ENCODE data around the gene FDCSP.

Gene FDCSP

GRCh38 chr4:70225824-70226223 lies at the start of gene FDCSP:
TSS of gene FDCSP (plus strand) at chr4:70226124. CDS start at chr4:70231195, 5,071 bp downstream.
- DNase-seq (ENCODE audit: insufficient read length, low spot score) (no peak), FAIRE-seq (no peak)
- no peak for TF ChIP-seq POLR2A (IDR thresholded peaks at IDR 0.05; ENCODE audit: low read depth, low read length)

DNA sequence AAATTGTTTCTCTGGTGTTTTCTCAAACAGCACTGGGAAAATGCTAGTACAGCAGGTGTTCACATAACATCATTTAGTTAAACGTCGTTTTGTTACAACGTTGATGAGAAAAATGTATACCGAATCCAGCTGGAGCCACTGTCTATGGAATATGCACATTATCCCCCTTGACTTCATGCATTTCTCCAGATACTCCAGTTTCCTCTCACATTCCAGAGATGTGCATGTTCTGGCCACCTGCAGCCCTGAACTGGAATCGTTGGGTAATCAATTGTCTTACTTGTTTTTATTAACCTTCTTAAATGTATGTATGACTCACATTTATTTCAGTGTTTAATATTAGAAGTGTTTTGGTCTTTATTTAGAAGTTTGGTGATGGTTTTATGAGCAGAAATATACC lies 48.8 kb upstream of the FDCSP start:
- FAIRE-seq = no peak
- no peak for TF ChIP-seq POLR2A (IDR thresholded peaks at IDR 0.05; ENCODE audit: low read depth, low read length)
- DNase-seq (ENCODE audit: insufficient read length, low spot score) = no peak

DNA sequence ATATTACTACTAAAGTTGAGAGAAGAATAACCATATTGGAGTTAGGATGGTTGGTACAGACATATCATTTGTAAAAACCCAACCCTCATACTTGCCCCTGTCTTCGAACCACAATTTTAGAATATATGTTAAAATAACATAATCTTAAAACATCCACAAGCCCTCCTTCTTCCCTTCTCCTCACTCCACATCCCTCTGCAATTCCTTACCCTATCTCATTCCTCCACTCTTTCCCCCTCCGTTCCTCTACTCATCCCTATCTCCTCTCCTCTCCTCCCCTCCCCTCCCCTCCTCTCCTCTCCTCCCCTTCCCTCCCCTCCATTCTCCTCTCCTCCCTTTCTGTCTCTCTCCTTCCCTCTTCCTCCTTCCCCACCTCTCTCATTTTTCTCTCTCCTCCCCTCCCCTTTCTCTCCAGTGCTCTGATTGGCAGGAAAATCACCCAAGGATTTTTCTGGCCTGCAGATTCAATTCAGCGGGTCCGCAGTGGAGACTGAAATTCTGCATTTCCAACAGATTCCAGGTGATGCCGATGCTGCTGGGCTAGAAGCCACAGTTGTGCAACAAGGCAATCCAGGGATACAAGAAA lies 47.8 kb upstream of the FDCSP start:
- DNase-seq (ENCODE audit: insufficient read length, low spot score) (no peak), FAIRE-seq (no peak)
- TF ChIP-seq POLR2A (IDR thresholded peaks at IDR 0.05; ENCODE audit: low read depth, low read length) = no peak

DNA sequence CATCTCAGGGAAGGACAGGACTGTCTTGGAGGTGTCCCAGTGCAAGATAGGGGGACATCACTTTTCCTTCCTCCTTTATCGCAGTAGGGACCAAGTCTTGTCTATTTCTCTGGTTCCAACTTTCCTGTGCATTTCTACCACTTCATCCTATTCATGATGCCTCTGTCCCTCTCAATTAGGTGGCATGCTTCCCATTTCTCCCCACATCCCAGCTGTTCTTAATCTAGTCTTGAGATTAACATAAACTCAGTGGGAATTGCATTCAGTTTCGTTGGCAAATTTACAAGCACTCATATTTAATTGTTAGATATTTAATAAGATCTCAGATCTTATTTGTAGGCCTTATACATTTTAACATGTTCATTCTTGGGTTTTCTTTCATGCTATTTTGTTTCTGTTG lies 46.1 kb upstream of the FDCSP start:
- FAIRE-seq (no peak), DNase-seq (ENCODE audit: insufficient read length, low spot score) (no peak)
- no peak for TF ChIP-seq POLR2A (IDR thresholded peaks at IDR 0.05; ENCODE audit: low read depth, low read length)

DNA sequence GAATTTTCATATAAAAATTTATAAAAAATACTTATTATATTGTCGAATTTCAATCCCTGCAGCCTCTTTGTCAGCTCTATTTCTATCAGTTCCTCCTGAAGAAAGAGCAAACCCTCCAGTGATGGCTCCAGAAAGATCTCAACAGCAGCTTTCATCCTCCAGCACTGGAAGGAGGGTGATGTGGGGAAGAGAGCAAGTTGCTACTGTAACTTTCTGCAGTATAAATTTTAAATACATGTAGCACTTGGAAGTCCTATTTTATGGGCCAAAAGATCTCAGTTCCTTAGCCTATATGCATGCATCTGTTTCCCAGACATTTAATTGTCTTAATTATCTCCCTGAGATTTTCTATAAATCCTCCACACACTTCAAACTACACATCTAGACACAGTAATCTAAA lies 44.1 kb upstream of the FDCSP start:
- DNase-seq (ENCODE audit: insufficient read length, low spot score) (no peak), FAIRE-seq (no peak)
- TF ChIP-seq POLR2A (IDR thresholded peaks at IDR 0.05; ENCODE audit: low read depth, low read length) = no peak

- DNase-seq (ENCODE audit: insufficient read length, low spot score) = no peak
- TF ChIP-seq POLR2A (IDR thresholded peaks at IDR 0.05; ENCODE audit: low read depth, low read length) = no peak
- no peak for FAIRE-seq
Observed at GRCh38 chr4:70182517-70183167, 43.3 kb upstream of the FDCSP start.

DNA sequence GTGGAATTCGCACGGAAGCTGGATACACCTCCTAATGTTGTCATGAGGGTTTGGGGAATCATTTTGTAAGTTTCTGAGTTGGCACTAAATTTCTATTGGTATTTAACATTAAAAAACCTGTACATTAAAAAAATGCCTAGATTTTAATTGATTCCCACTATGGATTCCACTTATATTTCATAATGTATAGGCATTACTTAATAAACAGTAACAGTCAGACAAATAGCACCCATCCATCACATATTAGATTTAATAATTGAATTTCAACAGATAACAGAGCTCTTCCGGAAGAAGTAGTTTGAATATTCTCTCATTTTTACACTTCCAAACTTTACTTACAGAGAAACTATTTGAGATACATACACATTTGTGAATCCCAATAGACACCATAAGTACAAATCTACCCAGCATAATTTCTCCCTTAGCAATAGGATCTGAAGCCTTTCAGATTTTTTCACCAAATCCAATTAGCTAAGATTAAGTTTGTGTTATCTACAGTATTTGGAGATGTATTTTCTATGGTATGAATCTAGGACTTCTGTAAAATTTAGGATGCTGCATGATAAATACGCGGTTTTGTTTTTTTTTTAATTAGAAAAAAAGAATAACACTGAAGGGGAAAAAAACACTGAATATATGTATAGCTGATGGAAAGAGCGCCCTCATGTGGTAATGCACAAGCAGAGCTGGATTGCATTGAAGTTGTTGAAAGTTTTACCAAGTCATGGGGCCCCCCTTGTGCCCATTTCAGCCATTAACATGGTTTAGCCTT lies 42.6 kb upstream of the FDCSP start:
- no peak for DNase-seq (ENCODE audit: insufficient read length, low spot score)
- TF ChIP-seq POLR2A (IDR thresholded peaks at IDR 0.05; ENCODE audit: low read depth, low read length) = no peak
- no peak for FAIRE-seq

GRCh38 chr4:70183940-70184246 lies 42.0 kb upstream of the FDCSP start:
- TF ChIP-seq POLR2A (IDR thresholded peaks at IDR 0.05; ENCODE audit: low read depth, low read length) = no peak
- FAIRE-seq (no peak), DNase-seq (ENCODE audit: insufficient read length, low spot score) (no peak)

DNA sequence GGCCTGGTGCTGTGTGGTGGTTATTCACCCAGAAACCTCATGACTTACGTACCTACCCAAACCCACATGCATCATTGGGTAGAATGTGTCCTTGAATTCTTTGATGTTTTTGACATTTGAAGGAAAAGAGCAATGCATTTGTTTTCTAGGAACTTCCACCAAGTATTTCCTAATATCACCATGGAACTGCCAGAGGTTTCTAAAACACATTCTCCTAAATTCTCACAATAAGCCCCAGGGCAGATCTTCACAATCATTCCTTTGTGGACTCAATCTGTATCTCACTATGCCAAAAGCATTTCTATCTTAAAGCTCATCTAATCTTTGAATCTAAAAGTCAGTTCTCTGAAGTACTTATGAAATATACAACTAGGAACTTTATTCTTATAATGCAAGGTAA lies 38.7 kb upstream of the FDCSP start:
- no peak for TF ChIP-seq POLR2A (IDR thresholded peaks at IDR 0.05; ENCODE audit: low read depth, low read length)
- FAIRE-seq (no peak), DNase-seq (ENCODE audit: insufficient read length, low spot score) (no peak)

DNA sequence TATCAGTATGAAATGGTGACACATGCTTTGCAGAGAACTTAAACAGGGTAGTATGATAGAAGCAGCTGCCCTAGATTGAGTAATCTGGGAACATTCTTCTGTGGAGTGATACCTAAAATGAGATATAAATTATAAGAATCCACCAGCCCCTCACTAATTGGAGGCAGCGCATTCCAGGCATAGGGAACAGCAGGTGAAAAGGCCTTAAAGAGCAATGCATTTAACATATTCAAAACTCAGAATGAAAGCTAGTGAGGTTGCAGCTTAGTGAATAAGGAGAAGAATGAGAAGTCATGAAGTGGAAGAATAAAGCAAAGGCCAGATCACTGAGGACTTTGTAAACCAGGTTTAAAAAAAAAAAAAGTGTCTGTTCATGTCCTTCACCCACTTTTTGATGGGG lies 35.3 kb upstream of the FDCSP start:
- no peak for FAIRE-seq
- TF ChIP-seq POLR2A (IDR thresholded peaks at IDR 0.05; ENCODE audit: low read depth, low read length) = no peak
- DNase-seq (ENCODE audit: insufficient read length, low spot score) = no peak

- no peak for DNase-seq (ENCODE audit: insufficient read length, low spot score)
- FAIRE-seq = no peak
- no peak for TF ChIP-seq POLR2A (IDR thresholded peaks at IDR 0.05; ENCODE audit: low read depth, low read length)
Observed at GRCh38 chr4:70191647-70192046, 34.3 kb upstream of the FDCSP start.

GRCh38 chr4:70192895-70193294 lies 33.0 kb upstream of the FDCSP start:
- DNase-seq (ENCODE audit: insufficient read length, low spot score) (no peak), FAIRE-seq (no peak)
- no peak for TF ChIP-seq POLR2A (IDR thresholded peaks at IDR 0.05; ENCODE audit: low read depth, low read length)

DNA sequence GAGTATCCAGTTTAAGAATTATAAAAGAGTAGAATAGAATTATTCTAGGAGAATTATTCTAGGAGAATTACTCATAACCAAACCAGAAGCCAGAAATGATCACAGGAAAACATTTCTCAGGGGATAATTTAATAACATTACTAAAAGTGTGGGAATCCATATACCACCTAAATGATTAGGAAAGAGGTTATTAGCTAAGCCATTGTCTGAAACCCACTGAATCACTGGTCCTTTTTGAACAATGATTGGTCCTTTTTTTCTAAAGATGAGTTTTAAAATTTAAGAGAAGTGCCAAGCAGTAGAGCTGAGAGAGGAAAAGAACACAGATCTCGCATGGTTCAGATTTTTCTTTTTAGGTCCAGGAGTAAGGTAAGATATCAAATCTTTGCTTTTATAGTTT lies 30.5 kb upstream of the FDCSP start, which contains the start of gene ODAM:
Gene ODAM (plus strand): TSS at position 301 of the 400 bp plus-strand sequence. CDS start 819 bp downstream, outside the sequence.
- DNase-seq (ENCODE audit: insufficient read length, low spot score) (no peak), FAIRE-seq (no peak)
- no peak for TF ChIP-seq POLR2A (IDR thresholded peaks at IDR 0.05; ENCODE audit: low read depth, low read length)

- FAIRE-seq (no peak), DNase-seq (ENCODE audit: insufficient read length, low spot score) (no peak)
- TF ChIP-seq POLR2A (IDR thresholded peaks at IDR 0.05; ENCODE audit: low read depth, low read length) = no peak
Observed at GRCh38 chr4:70196857-70197256, 29.1 kb upstream of the FDCSP start.

GRCh38 chr4:70197842-70198241 lies 28.1 kb upstream of the FDCSP start:
- FAIRE-seq (no peak), DNase-seq (ENCODE audit: insufficient read length, low spot score) (no peak)
- TF ChIP-seq POLR2A (IDR thresholded peaks at IDR 0.05; ENCODE audit: low read depth, low read length) = no peak

All from H54 (cell line).